HG02678 (cell line): Measurements from ENCODE around the gene CTNNA2.
"Not testable (repeated sequence)": the region's sequence is repeated elsewhere in the genome, so short reads cannot be mapped to it uniquely, and the experiment has no call there.

ENCODE experiments used
- ATAC-seq: cut with Tn5 transposase; IDR thresholded peaks from one replicate; pipeline ENCODE4 v1.9.1; 2021; ENCODE audit warnings: mild to moderate bottlenecking, moderate library complexity; ENCODE audit not compliant: unreplicated experiment

Gene CTNNA2

DNA sequence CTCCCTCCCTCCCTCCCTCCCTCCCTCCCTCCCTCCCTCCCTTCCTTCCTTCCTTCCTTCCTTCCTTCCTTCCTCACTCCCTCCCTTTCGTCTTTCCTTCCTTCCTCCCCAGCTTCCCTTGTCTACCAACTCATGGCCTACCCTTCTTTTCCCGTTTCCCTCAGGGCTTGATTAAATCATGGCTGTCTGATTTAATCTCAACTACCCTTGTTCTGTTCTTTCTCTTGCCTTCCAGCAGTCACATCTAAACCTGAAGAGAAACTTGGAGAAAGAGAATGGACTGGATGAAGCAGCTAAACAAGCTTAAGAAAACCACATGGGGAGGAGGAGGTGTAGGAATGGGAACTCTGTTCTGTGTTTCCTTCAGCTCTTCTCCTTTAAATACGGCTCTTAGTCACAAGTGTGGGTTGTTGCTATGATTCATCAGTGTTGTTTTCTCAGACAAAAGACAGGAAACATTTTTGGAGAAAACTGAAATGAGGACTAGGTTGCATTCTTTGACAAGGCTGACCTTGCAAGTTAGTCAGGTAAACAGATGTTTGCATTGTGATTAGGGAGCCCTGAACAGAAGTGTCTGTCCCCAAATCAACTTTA, 613.8 kb downstream of the CTNNA2 start:
- no peak for ATAC-seq

- ATAC-seq: no peak
Observed at GRCh38 chr2:80128080-80128479, 615.2 kb downstream of the CTNNA2 start.

GRCh38 chr2:80132281-80132680, 619.4 kb downstream of the CTNNA2 start:
- no peak for ATAC-seq

DNA sequence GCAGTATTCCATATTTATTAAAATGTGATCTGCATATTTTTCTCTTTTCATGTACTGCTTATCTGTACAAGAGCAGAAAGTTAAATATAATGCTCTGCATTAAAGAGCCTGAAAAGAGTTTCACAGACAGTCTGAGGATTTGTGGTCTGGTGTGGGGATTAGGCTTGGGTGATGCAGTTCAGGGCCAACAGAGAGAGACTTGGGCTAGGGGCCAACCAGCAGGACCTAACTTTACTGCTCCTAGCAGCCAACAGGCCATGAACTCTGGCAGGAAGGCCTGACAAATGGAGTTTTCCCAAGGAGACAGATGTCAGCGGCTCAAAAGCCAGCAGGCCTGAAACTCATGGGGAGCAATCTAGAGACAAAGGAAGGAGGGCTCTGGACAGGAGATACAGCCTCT, 622.1 kb downstream of the CTNNA2 start:
- no peak for ATAC-seq

DNA sequence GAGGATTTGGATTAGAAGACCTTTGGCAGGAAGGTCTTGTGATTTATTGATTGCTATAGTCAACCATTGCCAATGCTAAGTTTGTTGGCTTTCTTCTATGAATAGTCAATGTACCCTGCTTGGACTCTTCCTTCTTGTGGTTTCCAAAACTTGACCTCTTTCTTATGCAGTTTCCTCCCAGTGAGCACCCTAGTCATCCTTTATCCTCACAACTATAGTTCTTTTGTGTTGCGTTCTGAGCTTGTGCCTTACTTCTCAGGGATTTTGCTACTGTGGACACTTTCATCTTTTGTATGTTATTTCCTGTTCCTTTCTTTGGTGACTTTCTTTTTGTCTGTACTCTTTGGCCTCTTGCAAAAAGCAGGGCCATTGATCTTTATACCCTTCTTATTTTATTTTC, 623.5 kb downstream of the CTNNA2 start:
- no peak for ATAC-seq

GRCh38 chr2:80139001-80139400, 626.1 kb downstream of the CTNNA2 start:
- ATAC-seq: no peak

DNA sequence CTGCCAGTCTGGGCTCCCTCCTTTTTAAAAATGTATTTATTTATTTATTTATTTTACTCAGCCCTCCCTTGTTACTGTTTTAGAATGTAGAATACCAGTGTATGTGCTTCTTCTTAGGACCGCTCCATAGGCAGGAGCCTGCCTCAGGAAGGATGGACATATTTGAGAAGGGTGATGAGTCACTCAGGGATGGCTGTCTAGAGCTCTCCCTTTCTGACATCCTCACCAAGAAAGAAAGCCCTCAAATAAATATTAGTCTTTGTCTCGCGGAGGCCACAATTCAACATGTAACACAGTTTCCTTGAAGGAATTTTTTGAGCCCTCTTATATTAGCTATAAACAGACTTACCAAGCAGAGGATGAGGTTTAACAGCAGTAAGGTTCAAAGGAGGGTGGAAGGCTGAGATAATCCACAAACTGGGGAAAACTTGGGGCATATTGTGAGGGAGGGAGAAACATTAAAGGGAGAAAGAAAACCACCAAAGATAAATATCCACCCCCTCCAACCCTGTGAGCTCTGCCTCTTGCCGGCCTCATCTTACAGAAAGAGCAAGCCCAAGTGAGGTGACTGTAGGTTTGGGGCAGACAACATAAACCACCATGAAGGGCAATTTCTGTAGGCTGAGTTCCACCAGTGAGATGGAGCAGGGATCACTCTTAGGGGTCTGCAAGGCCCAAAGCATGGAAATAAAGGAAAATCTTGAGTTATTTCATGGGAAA, 628.3 kb downstream of the CTNNA2 start:
- no peak for ATAC-seq

GRCh38 chr2:80145499-80145898, 632.6 kb downstream of the CTNNA2 start:
- ATAC-seq: no peak

DNA sequence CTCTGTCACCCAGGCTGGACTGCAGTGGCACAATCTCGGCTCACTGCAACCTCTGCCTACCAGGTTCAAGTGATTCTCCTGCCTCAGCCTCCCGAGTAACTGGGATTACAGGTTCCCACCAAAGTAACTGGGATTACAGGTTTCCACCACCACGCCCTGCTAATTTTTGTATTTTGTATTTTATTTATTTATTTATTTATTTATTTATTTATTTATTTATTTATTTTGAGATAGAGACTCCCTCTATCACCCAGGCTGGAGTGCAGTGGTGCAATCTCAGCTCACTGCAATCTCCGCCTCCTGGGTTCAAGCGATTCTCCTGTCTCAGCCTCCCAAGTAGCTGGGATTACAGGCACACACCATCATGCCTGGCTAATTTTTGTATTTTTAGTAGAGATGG, 633.9 kb downstream of the CTNNA2 start:
- not testable (repeated sequence) for ATAC-seq

GRCh38 chr2:80147690-80148089, 634.8 kb downstream of the CTNNA2 start:
- no peak for ATAC-seq

GRCh38 chr2:80148906-80149305, 636.1 kb downstream of the CTNNA2 start:
- ATAC-seq: no peak

DNA sequence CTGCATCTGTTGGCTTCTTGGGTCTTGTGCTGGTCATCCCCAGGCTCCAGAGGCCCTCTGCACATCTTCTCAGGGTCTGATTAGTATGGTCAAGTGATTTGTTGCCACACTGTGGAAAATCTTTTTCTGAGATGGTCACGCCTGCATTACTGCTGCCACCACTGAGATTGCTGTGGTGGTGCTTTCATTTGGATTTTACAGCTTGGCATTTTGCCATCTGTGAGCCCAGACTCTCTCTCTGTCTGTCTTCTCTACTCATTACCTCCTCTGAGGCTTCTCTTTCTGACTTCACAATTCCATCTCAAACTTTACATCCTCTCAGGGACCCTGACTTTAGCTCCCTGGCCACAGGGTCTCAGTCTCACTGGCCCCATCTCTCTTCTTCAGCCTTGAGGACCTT, 637.1 kb downstream of the CTNNA2 start:
- no peak for ATAC-seq

GRCh38 chr2:80151248-80151647, 638.4 kb downstream of the CTNNA2 start:
- ATAC-seq: no peak

DNA sequence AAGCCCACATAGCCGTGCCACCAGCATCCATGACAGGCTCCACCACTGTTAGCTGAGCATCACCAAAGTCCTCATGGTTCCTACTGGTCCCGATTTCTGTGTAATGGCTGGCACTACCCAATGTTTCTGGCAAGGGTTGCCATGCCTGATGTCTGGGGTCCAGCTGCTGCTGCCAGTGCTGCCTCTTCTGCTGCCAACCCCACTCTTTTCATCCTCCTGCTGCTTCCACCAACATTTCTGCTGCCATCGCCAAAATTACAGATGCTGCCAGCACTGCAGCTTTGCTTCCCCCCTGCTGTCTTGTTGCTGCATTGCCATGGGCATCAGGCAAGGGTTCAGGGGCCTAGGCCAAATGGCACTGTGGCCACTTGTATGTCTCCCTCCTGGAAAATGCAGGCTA, 638.8 kb downstream of the CTNNA2 start:
- no peak for ATAC-seq

DNA sequence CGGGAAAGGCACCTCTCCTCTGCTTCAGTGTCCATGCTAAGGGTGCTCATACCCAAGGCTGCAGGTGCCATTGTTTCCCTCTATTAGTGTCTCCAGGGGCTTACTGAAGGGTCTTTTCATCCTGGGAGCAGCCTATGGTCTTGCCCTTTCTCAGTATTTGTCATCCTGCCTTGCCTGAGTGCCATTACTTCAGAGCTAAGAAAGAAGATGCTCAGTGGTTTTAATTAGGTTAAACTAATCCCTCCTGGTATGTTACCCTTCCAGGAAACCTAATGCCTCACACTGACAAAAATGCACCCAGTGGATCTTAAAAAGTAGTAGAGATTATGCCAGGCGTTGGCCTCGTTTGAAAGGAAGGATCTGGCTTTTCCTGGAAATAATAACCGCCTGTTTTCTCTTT, 640.3 kb downstream of the CTNNA2 start:
- no peak for ATAC-seq

DNA sequence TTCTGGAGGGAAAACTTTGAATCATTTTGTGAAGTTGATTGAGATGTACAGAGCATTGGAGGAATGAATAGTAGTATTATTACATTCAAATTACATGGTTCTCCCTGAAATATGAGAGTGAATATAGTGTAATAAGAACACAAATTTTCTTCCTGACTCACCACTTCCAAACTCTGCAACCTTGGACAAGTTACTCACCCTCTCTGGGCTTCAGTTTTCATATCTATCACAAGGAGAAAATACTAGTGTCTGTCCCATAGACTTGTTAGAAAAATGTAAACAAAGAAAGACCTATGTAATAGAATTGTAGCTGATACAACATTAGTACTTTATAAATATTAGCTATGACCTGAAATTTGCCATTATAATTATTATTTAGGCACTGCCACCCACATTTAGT, 640.9 kb downstream of the CTNNA2 start:
- no peak for ATAC-seq

GRCh38 chr2:80154231-80154915, 641.5 kb downstream of the CTNNA2 start:
- no peak for ATAC-seq

GRCh38 chr2:80164375-80164774, 651.5 kb downstream of the CTNNA2 start:
- no peak for ATAC-seq

- ATAC-seq: no peak
Observed at GRCh38 chr2:80166483-80167171, 653.8 kb downstream of the CTNNA2 start.

GRCh38 chr2:80167284-80167808, 654.5 kb downstream of the CTNNA2 start:
- ATAC-seq: no peak

GRCh38 chr2:80168037-80168436, 655.2 kb downstream of the CTNNA2 start:
- ATAC-seq: no peak
